ENCODE data around the gene EME1. TPM values are rescaled to one million over a fixed set of nuclear protein-coding genes. Genes with fewer than 3 reads are reported as not detected.

EME1 gene
- total RNA-seq, 1 donor from 2014 or later, result 1.5 TPM

Other genes starting within 250 kb of the EME1 start
- gene SAMD14, start 243.1 kb upstream of the EME1 start, total RNA-seq, result 2.5 TPM
- 58.8 TPM for gene PPP1R9B, start 222.6 kb upstream of the EME1 start, total RNA-seq
- gene SGCA, start 207.2 kb upstream of the EME1 start, total RNA-seq, result 3.5 TPM
- 262 TPM for gene COL1A1, start 171.6 kb upstream of the EME1 start, total RNA-seq
- gene TMEM92, start 98.8 kb upstream of the EME1 start, total RNA-seq, result 0.53 TPM
- 20.0 TPM for gene XYLT2, start 27.1 kb upstream of the EME1 start, total RNA-seq
- gene MRPL27, start within 50 bp of the EME1 start, total RNA-seq, result 41.2 TPM
- 33.6 TPM for gene LRRC59, start 24.3 kb downstream of the EME1 start, total RNA-seq
- gene ACSF2, start 53.0 kb downstream of the EME1 start, total RNA-seq, result 37.8 TPM
- gene CHAD, start 95.7 kb downstream of the EME1 start, total RNA-seq, result not detected
- 33.3 TPM for gene RSAD1, start 105.6 kb downstream of the EME1 start, total RNA-seq
- 3.3 TPM for gene MYCBPAP, start 135.2 kb downstream of the EME1 start, total RNA-seq
- 0.27 TPM for gene EPN3, start 159.5 kb downstream of the EME1 start, total RNA-seq
- gene SPATA20, start 173.9 kb downstream of the EME1 start, total RNA-seq, result 37.5 TPM
- gene CACNA1G, start 187.5 kb downstream of the EME1 start, total RNA-seq, result 0.36 TPM